GM04503 (cell line): ENCODE results near the gene TRIM16.
"Not testable (repeated sequence)": the region's sequence is repeated elsewhere in the genome, so short reads cannot be mapped to it uniquely, and the experiment has no call there.

Source experiments
- DNase-seq: peaks from one replicate; pipeline ENCODE4 v3.0.0-alpha.2; 2012; ENCODE audit warnings: low read depth

TRIM16 gene

DNA sequence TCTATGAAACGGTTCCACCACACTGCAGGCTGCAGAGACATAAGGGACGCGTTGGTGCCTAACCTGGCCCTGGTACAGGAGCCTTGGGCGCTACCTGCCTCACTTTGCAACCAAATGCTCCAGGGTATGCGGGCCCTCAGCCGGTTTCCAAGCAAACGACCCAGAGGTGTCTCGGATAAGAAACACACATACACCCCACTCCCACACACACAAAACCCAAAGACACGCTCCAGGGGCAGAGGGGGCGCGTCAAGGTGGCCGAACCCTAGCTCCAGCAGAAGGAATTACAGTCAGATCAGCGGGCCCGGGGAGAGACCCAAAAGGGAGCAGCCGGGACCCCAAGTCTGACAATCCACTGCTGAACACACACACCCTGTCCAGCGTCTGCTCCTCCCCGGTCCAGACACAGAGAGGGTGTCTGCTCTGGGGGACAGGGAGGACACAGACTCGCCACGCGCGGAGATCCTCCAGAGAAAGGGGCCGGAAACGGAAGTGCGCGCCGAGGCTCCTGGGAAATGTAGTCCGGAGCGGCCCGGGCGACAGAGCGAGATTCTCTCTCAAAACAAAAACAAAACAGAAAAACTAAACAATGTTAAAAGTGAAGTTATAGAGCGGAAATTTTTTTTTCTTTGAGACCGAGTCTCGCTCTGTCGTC is at the start of gene TRIM16:
TSS of gene TRIM16 (minus strand) at position 488 of the 655 bp plus-strand sequence. CDS start 32,702 bp downstream, outside the sequence.
- not testable (repeated sequence) for DNase-seq

DNA sequence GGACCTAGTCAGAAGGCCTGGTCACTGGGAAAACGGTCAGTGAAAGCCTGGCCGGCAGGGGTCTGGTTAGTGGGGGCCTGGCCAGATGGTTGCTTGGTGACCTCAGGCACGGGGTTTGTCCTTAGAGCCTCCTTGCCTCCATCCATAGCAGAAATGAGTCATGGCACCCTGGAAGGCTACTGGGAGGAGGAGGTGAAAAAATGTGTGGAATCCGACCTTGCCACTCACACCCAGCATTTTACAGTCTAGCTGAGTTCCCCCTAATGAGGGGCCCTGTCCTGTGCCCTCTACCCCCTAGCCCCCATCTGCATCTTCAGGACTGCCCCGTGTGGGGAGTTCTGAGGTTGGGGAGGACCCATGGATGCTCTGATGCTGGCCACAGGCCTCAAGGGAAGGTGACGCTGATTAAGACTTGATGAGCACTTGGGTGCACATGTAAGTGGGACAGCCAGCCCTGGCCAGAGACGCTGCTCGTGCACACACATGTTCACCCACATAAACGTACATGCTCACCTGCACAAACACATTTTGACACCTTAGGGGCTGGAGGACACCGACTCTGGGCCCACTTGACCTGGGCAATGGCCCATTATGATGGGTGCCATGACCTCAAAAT is 49.2 kb upstream of the TRIM16 start:
- DNase-seq, result not testable (repeated sequence)

- not testable (repeated sequence) for DNase-seq
Measured at GRCh38 chr17:15731900-15732299, 47.8 kb upstream of the TRIM16 start, which contains the start of gene TBC1D26. Gene TBC1D26 (plus strand): TSS chr17:15732283. CDS start chr17:15735349, 3,066 bp downstream.

GRCh38 chr17:15730535-15730934 is 46.4 kb upstream of the TRIM16 start:
- not testable (repeated sequence) for DNase-seq

GRCh38 chr17:15716601-15717563 is 32.8 kb upstream of the TRIM16 start:
- DNase-seq, result not testable (repeated sequence)

DNA sequence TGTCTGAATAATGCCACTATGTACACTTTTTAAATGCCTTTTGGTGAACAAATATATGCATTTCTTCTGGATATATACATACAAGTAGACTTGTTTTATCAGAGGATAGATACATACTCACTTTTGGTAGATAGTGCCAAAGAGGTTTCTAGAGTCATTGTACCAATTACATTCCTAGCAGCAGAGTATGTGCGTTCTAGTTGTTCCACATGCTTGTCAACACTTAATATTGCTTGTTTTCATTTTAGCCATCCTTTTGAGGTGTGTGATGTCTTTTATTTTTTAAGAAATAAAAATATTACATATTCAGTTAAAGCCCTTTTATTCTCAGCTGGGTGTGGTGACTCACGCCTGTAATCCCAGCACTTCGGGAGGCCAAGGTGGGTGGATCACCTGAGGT is 24.8 kb upstream of the TRIM16 start:
- not testable (repeated sequence) for DNase-seq

DNA sequence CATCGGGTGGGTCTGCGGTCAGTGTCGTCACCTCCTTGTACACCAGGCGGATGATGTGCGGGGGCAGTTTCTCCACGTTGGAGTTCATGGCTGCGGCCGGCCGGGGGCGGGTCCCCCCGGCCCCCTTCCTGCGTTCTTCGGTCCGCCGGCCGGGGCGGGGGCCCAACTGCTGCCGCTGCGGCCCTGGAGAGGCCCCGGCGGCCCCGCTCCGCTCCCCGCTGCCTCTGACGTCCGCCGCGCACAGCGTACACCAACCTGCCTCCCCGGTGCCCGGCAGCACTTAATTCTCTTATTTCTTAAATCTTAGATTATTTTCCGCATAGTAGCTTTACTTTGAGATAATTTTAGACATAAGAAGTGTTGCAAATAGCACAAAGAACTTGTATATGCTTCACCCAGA is 20.7 kb upstream of the TRIM16 start:
- not testable (repeated sequence) for DNase-seq

DNA sequence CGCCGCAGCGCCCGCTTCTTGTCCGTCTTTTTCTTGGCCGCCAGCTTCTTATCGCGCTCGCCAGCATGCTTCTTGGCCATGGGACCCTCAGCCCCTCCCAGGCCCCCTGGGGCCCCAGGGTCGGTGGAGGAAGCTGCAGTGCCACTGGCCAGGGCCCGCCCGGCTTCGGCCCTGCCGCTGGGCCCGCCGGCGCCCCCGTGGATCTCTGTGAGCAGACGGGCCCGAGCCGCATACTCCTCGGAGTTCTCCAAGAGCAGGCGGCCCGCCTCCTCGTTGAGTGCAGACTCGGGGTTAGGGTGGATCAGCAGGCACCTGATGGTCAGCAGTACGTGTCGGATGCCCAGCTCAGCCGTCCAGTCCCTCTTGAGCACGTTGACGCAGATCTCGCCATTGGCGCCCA is 20.1 kb upstream of the TRIM16 start:
- DNase-seq, result not testable (repeated sequence)

DNA sequence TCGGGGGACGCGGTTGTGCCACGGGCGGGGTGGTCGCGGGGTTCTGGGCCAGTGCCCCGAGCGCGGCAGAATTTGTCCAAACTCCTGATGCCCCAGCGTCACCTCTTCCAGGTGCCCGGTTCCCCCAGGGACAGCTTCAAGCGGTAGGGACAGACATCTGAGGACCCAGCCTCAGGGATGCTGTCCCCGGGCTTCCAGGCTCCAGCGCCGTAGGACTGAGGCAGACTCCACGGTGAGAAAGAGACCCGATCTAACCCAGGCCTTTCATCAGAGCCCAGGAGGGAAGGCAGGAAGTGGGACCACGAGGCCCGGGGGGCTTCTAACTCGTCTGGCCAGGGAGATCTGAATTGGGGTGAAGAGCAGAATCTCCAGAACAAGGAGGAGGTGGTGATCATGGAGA is 15.8 kb upstream of the TRIM16 start:
- not testable (repeated sequence) for DNase-seq

GRCh38 chr17:15699413-15699924 is 15.4 kb upstream of the TRIM16 start, which contains the start of gene ZNF286A:
Gene ZNF286A (plus strand): TSS chr17:15699752. CDS start chr17:15700330, 578 bp downstream.
- DNase-seq, result peak; percentile 94

DNA sequence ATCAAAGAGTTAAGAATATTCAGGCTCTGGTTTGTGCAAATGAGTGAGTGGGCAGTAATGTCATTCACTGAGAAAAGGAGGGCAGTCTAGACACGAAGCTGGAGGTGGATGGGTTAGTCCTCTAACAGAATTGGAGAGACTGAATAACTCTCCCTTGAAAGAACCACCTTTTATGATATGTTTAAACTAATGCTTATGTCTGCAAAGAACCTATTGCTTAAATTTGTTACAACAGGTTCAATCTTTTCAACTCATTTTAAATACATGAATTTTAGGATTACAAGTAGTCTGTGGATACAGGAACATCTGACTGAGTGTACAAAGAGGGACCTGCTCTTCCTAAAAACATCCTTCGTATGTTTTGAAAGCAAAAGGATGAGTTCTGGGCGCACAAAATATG is 14.9 kb upstream of the TRIM16 start:
- not testable (repeated sequence) for DNase-seq

DNA sequence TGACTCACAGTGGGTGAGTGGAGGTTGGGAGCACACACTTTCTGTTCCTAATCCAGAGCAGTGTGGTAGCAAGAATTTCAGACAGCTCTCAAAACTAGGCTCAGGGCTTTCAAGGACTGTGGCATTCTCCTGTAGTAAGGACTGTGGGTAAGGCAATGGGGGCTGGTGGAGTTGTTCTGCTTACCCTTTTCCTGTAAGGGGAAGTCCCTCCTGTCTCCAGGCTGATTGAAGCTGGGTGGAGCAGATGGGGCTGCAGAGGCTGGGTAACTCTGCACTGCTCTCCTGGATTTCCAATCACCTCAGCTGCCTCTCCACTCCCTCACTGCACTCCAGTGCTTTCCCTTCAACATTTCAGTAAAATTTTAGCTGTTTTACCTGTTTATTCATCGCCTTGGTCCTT is 3.4 kb upstream of the TRIM16 start:
- not testable (repeated sequence) for DNase-seq

- DNase-seq, result not testable (repeated sequence)
Measured at GRCh38 chr17:15683135-15683534, 976 bp downstream of the TRIM16 start.

- DNase-seq, result not testable (repeated sequence)
Measured at GRCh38 chr17:15675991-15676390, 8.1 kb downstream of the TRIM16 start.

- not testable (repeated sequence) for DNase-seq
Measured at GRCh38 chr17:15674640-15675039, 9.5 kb downstream of the TRIM16 start.

DNA sequence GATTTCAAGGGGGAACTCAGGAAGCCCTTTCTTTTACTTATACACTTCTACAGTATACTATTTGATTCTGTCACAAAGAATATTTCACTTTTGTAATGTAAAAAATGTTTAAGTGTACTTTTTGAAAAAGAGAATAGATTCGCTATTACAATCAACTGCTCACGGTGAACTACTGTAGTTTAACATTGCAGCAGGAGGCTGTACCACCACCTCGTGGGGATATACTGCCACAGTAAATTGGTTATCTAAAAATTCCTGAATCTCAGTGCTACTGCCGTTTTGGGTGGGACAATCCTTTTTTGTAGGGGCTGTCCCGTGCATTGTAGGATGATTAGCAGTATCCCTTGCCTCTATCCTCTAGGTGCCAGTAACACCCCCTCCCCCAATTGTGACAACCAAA is 14.6 kb downstream of the TRIM16 start:
- not testable (repeated sequence) for DNase-seq

- no peak for DNase-seq
Measured at GRCh38 chr17:15663691-15664090, 20.4 kb downstream of the TRIM16 start.

GRCh38 chr17:15663176-15663575 is 20.9 kb downstream of the TRIM16 start:
- no peak for DNase-seq

DNA sequence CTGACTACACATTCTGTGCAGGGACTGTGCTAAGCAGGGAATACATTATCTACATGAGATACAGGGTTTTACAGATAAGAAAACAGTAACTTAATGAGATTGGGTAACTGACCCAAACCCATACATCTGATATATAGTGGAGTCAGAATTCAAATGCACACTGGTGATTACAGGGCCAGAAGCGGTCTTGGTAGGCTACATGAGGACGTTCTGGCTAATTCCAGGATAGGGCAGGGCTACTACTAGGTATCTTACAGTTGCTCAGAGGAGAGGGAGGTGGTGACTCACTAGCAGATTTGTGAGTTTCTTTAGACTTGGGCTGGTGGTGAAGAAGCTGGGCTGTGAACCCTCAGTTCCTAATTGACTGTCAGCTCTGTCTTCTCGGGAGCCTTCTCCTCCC is 21.4 kb downstream of the TRIM16 start:
- DNase-seq, result no peak

DNA sequence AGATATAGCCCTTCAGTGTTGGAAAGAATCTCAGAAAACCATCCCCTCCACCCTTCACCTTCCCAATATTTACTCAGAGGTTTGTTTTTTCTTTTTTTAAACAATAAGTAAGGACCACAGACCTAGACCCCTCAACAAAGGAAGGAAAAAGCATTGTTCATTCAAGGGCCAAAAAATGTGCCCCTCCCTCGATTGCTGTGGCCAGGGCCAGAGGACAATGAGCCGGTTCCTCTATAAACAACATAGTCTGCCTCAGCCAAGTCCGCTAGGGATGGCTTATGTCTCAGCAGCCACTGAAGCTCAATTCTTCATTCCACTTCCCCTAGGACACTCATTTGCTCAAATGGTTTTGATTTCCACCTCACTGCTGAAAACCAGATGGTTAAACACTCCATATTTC is 24.0 kb downstream of the TRIM16 start:
- DNase-seq, result no peak

GRCh38 chr17:15659663-15660062 is 24.4 kb downstream of the TRIM16 start:
- DNase-seq, result no peak

DNA sequence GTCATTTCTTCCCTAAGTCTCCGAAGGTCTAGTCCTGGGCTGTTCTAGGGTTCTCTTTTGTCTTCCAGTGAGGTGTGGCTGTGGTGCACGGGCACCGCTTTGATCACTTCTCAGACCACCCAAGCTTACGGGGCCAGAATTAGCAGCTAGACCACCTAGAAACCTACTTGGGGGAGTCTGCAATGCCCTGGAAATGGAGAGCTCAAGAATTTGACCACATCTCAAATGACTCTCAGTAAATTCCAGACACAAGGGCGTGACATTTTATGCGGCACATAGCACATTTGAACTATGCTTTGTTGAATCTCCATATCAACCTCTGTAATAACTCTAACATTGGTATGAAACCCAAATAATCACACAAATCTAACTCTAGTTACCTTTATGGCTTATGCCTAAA is 24.9 kb downstream of the TRIM16 start:
- no peak for DNase-seq
